Measurements from ENCODE around the gene GPR176.
"Not testable (repeated sequence)": the region's sequence is repeated elsewhere in the genome, so short reads cannot be mapped to it uniquely, and the experiment has no call there.

GPR176 gene

DNA sequence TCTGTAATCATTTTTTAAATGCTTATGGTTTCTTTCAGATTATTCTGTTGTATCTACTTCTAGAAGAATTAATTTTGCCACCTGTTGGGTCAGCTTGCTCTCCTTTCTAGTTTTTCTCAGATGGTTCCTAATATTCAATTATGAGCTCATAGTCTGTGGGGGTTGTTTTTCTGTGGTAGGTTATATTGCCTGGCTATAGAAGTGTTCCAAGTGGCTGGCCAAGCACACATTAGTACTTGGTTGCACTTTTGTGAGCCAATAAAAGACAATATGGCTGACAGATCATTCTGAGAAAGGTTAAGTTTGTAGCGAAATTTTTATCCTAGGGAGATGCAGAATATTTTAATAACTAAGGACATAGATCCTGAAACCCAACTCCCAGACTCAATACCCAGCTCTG, 105.6 kb downstream of the GPR176 start:
- no peak for TF ChIP-seq CTCF (IDR thresholded peaks at IDR 0.05; ENCODE audit: insufficient read depth, low read depth, low read length, missing control alignments)

GRCh38 chr15:39812651-39813050, 107.4 kb downstream of the GPR176 start:
- not testable (repeated sequence) for DNase-seq (ENCODE audit: low read depth); H3K4me3 ChIP-seq (ENCODE audit: low read depth, low read length)

More for the DNA sequence above, 105.6 kb downstream of the GPR176 start:
- no peak overlapping the region for H3K4me3 ChIP-seq (ENCODE audit: low read depth, low read length)
- no peak for DNase-seq (ENCODE audit: low read depth)

DNA sequence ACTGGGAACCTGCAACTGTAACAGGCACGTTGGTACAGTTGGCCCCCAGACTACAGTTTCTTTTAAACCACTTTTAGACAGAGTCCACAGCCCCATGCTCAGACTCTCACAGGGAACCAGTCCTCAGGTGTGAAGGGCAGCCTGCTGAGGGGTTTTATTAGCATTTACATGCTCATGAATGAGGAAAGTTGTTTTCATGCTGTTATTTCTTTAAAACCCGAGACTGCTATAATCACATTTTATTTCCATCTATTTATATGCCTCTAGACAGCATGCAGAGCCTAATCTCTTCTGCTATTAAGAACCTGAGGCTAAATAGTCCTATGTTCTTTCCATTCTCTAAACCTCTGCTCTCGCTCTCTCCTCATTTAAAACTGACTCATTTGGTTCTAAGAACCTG, 111.2 kb downstream of the GPR176 start:
- no peak for DNase-seq (ENCODE audit: low read depth)
- no peak overlapping the region for H3K4me3 ChIP-seq (ENCODE audit: low read depth, low read length)
- no peak for TF ChIP-seq CTCF (IDR thresholded peaks at IDR 0.05; ENCODE audit: insufficient read depth, low read depth, low read length, missing control alignments)

GRCh38 chr15:39807791-39808190, 112.3 kb downstream of the GPR176 start:
- no peak for DNase-seq (ENCODE audit: low read depth)
- no peak for TF ChIP-seq CTCF (IDR thresholded peaks at IDR 0.05; ENCODE audit: insufficient read depth, low read depth, low read length, missing control alignments)
- no peak overlapping the region for H3K4me3 ChIP-seq (ENCODE audit: low read depth, low read length)

GRCh38 chr15:39804026-39804425, 116.0 kb downstream of the GPR176 start:
- no peak for TF ChIP-seq CTCF (IDR thresholded peaks at IDR 0.05; ENCODE audit: insufficient read depth, low read depth, low read length, missing control alignments)
- DNase-seq (ENCODE audit: low read depth): peak; percentile 35
- H3K4me3 ChIP-seq (ENCODE audit: low read depth, low read length): no peak overlapping the region

GRCh38 chr15:39803016-39803415, 117.0 kb downstream of the GPR176 start:
- no peak for DNase-seq (ENCODE audit: low read depth)
- no peak for TF ChIP-seq CTCF (IDR thresholded peaks at IDR 0.05; ENCODE audit: insufficient read depth, low read depth, low read length, missing control alignments)
- no peak overlapping the region for H3K4me3 ChIP-seq (ENCODE audit: low read depth, low read length)

DNA sequence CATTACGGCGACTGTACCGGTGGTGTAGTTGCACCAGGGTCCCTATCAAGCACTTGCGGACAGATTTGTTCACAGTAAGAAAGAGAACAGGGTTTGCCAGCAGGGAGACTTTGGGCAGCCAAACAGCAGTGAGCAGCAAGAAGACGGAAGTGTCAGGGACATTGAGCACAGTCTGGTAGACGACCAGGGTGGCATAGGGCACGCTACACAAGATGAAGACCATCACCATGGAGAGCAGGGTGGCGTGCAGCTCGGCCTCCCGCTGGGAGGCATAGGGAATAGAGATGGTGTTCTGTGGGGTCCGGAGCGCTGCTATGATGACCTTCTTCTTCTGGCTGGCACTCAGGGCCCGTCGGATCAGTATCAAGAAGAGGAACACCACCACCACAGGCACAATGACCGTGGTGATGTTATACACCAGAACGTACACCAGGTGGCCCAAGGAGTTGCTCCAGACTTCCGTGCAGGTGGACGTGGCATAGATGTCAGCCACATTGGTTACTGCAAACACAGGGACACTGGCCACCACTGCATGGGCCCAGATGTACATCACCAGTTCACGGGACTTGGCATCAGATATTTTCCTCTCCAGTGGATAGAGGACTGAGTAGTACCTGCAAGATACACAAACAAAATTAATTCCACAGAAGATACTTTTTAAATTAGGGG, 118.3 kb downstream of the GPR176 start:
- DNase-seq (ENCODE audit: low read depth): peak; percentile 76
- peak; percentile 62 for TF ChIP-seq CTCF (IDR thresholded peaks at IDR 0.05; ENCODE audit: insufficient read depth, low read depth, low read length, missing control alignments)
- no peak overlapping the region for H3K4me3 ChIP-seq (ENCODE audit: low read depth, low read length)

Measured in GM12865 (cell line).